HUES6 (cell line): ENCODE data around the gene SKP1.

Source experiments
- H3K27ac ChIP-seq: 2 replicates; pipeline ENCODE4 v1.7.0; 2013; ENCODE audit warnings: low read depth, mild to moderate bottlenecking, low read length, inconsistent platforms
- H3K27me3 ChIP-seq: 2 replicates; pipeline ENCODE4 v1.6.1; 2013; ENCODE audit warnings: low read length; ENCODE audit not compliant: control insufficient read depth, insufficient read depth
- H3K36me3 ChIP-seq: 2 replicates; pipeline ENCODE4 v1.6.1; 2013; ENCODE audit warnings: low read length; ENCODE audit not compliant: control insufficient read depth, insufficient read depth
- H3K4me1 ChIP-seq: 2 replicates; pipeline ENCODE4 v1.6.1; 2013; ENCODE audit warnings: low read length; ENCODE audit not compliant: control insufficient read depth, insufficient read depth
- H3K4me3 ChIP-seq: 2 replicates; pipeline ENCODE4 v1.5.1; 2013; ENCODE audit warnings: low read depth, low read length
- H3K9ac ChIP-seq: one replicate; pipeline ENCODE4 v1.6.1; 2013; ENCODE audit warnings: mild to moderate bottlenecking, low read length
- H3K9me3 ChIP-seq: 2 replicates; pipeline ENCODE4 v1.6.1; 2013; ENCODE audit warnings: low read depth, low read length; ENCODE audit not compliant: control insufficient read depth, insufficient read depth

Gene SKP1

DNA sequence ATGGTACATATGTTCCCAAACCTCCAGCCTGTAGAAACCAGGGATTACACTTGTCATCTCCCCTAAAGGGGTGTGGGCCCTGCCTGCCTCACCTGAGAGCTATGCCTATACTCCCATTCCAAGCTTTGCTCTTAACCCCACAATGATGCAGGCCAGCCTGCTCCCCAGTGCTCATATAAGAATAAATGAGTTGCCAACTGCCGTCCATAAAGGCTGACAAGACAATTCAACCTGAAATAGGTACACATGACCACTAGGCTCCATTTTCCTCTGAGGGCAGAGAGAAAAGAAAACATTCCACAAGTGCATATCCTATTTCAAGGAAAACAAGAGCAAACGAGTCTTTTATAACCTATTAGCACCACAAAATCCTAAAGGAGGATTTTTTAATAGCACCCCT is 28.4 kb downstream of the SKP1 start:
- Histone ChIP-seq H3K9ac (no peak overlapping the region), H3K4me1 (no peaks in the 10 kb centered on the region), H3K36me3 (peaks cover 89% of the 10 kb centered on the region), H3K27me3 (no peaks in the 10 kb centered on the region), H3K9me3 (no peaks in the 10 kb centered on the region), H3K4me3 (no peak overlapping the region), H3K27ac (no peak overlapping the region)

DNA sequence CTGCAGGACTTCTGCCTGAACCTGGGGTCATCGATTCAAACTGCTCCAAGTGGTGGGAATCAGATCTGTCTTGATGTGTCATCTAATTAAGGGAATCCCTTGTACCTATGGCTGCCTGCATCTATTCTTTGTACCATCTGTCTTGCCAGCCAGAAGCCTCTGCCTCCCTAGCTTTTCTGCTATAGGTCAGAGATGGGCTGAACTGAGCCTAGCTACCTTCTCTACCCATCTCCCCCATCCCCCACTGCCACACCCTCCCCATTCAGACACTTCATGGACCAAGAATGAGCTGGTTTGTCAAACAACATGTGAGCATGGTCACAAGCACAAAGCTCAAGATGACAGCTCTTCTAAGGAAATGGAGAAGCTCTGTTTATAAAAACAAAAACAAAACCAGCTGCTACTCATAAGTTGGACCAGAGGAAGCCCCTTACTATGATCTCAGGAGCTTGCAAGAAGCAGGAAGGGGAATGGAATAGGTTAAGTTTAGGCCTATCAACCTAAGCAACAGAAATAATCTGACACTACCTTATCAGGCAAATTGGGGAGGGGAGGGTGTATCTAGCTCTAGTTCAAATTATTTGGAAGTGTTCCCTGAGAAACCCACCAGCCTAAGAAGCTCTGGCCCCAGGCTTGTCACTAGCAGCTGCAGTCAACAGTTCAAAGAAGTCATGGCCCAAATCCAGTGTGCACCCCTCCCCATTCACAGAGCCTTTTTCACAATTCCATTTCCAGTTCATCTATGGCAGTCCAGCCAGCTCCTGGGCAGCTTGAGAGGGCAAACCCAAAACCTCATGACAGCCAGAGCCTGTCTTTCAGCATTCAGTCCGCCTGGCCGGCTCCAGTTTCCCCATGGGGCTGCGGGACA is 29.9 kb downstream of the SKP1 start:
- Histone ChIP-seq H3K4me3 (no peak overlapping the region), H3K9me3 (no peaks in the 10 kb centered on the region), H3K36me3 (peaks cover 90% of the 10 kb centered on the region), H3K9ac (no peak overlapping the region), H3K27me3 (no peaks in the 10 kb centered on the region), H3K4me1 (no peaks in the 10 kb centered on the region), H3K27ac (no peak overlapping the region)

DNA sequence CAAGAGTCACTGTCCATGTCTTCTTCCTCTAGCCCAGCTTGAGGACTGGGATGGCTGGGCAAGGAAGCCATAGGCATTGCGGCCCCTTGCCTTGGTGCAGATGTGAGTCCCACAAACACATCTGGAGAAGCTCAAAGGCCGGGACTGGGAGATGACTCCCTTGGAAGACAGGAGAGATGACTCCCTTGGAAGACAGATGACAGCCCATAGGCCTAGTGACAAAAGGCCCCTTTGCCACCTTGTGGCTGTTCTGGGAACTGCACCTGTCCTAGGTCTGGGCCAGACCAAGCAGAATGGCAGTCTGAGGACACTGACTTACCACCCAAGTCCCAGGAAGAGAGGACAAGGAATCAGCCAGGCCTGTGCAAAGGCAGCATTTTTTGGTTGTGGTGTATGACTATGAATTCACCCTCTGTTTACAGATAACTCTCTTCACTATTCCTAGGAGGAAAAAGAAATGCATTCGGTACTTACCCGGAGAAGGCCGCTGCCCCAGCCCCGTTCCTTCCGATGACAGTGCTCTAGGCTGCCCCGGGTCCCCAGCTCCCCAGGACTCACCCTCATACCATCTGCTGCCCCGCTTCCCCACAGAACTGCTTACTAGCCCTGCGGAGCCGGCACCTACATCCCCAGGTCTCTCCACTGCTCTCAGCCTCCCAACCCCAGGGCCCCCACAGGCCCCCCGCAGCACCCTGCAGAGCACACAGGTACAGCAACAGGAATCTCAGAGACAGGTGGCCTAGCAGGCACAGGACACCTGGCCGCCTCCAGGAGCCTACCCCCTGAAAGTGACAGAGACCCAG is 30.8 kb downstream of the SKP1 start:
- no peaks in the 10 kb centered on the region for H3K27me3 ChIP-seq
- no peaks in the 10 kb centered on the region for H3K9me3 ChIP-seq
- H3K4me3 ChIP-seq = no peak overlapping the region
- H3K36me3 ChIP-seq = peaks cover 91% of the 10 kb centered on the region
- H3K27ac ChIP-seq = no peak overlapping the region
- H3K9ac ChIP-seq = no peak overlapping the region
- peaks cover under 1% of the 10 kb centered on the region; the same call in 1 of the 2 replicates for H3K4me1 ChIP-seq

DNA sequence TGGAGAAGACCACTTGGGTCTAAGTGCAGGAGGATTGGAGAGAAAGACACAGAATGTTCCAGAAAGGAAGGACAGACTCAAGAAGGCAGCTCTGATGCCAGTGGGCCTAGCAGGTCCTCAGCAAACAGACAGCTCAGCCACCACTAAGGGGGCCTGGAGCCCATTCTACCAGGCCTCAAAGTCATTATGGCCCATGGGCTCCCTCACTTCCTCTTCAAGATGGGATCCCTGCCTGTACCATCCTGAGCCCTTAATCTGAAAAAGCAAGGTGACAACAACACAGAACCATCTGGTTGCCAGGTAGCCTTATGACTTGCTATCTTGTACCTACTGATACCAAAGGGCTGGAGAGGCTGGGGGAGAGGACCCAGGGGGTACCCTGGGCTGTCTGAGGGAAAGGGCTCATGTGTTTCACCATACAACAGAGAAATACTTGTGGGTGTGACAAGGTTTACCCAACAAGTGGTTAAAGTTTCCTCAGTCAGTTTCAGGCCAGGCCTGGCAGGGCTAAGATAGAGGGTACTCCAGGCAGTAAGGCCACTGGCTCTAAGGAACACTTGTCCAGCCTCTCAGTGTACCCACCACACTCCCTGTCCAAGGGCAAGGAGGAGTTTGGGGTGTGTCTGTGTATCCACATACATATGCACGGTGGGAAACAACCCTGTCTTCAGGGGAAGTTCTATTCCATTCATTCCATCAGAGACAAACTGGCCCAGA is 31.6 kb downstream of the SKP1 start:
- peaks cover 89% of the 10 kb centered on the region for H3K36me3 ChIP-seq
- no peak overlapping the region for H3K9ac ChIP-seq
- no peak overlapping the region for H3K27ac ChIP-seq
- no peaks in the 10 kb centered on the region for H3K9me3 ChIP-seq
- no peaks in the 10 kb centered on the region for H3K27me3 ChIP-seq
- H3K4me1 ChIP-seq = peaks cover 8% of the 10 kb centered on the region
- no peak overlapping the region for H3K4me3 ChIP-seq

DNA sequence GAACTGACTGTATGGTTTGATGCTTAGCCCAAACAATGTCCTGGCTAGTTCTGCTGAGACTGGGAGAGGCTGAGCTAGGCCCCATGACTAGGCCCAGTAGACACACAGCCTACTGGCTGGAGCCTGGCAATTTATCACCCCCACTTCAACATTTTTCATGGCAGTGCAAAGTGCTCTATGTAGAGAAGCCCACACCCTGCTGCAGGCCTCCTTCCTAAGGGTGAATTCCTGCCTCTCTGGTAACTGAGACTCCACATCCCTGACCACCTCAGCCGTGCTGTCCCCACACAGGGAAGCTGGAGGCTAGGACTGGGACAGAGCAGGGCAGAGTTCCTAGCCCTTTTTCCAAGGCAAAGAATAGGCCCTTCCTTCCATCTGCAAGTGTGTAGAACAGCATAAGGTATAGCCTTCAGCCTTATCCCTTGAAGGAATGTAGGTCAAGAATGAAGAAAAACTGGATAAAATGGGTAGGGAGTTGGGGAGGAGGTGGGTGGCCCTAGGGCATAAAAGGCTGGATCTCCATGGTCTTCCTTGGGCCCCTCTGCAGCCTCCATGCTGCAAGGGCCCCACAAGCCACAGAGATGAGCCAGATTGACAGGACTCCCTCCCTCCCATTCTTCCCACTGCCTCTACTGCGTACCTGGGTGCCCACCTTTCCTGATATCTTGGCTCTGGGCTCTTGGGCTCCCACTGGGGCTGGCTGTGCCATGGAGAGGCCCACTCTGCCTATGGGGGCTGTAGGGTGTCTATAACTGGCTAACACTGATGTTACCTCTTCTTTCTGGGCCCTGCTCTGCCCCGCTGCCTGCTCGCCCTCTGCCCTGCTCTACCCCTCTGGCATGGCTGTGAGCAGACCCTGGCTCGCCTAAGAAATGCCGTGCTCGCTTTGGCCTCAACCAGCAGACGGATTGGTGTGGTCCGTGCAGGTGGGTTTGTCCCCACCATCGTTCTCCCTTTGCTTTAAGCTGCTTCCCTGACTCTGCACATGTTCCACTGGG is 32.5 kb downstream of the SKP1 start:
- no peak overlapping the region for H3K9ac ChIP-seq
- H3K36me3 ChIP-seq = peaks cover 89% of the 10 kb centered on the region
- H3K9me3 ChIP-seq = no peaks in the 10 kb centered on the region
- H3K4me3 ChIP-seq = no peak overlapping the region
- H3K4me1 ChIP-seq = peaks cover 10% of the 10 kb centered on the region
- no peak overlapping the region for H3K27ac ChIP-seq
- no peaks in the 10 kb centered on the region for H3K27me3 ChIP-seq

DNA sequence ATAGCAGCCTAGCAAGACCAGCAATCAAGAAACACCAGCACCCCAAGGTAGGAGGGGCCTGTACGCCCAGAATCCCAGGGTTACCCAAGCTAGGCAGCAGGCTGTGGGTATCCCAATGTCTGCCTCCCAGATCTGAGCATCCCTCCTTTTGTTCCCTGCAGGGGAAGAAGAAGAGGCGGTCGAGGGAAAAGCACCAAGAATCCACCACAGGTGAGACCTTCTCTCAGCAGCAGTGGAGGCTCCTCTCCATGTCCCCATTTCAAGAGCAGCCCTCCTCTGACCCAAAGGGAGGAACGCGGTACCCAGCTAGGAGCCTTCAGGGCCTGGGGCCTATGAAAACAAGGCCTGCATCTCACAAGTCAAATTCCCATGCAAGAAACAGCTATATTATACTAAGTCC is 33.3 kb downstream of the SKP1 start:
- Histone ChIP-seq H3K9ac (no peak overlapping the region), H3K27ac (no peak overlapping the region), H3K36me3 (peaks cover 90% of the 10 kb centered on the region), H3K9me3 (no peaks in the 10 kb centered on the region), H3K4me1 (peaks cover 11% of the 10 kb centered on the region), H3K4me3 (no peak overlapping the region), H3K27me3 (no peaks in the 10 kb centered on the region)

DNA sequence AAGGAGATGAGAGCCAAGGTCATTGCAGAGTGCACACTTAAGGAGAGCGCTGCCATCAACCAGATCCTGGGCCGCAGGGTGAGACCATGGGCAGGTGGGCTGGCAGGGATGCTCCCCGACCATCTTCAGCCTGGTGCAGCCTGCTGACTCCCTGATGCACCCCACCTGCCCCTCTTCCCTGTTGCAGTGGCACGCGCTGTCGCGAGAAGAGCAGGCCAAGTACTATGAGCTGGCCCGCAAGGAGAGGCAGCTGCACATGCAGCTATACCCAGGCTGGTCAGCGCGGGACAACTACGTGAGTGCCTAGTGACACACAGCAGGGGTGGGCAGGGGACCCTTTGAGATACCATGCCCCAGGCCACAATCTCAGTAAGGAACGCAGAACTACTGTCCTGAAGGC is 33.9 kb downstream of the SKP1 start:
- Histone ChIP-seq H3K36me3 (peaks cover 90% of the 10 kb centered on the region), H3K27me3 (no peaks in the 10 kb centered on the region), H3K27ac (no peak overlapping the region), H3K9me3 (no peaks in the 10 kb centered on the region), H3K9ac (no peak overlapping the region), H3K4me1 (peaks cover 18% of the 10 kb centered on the region), H3K4me3 (no peak overlapping the region)

DNA sequence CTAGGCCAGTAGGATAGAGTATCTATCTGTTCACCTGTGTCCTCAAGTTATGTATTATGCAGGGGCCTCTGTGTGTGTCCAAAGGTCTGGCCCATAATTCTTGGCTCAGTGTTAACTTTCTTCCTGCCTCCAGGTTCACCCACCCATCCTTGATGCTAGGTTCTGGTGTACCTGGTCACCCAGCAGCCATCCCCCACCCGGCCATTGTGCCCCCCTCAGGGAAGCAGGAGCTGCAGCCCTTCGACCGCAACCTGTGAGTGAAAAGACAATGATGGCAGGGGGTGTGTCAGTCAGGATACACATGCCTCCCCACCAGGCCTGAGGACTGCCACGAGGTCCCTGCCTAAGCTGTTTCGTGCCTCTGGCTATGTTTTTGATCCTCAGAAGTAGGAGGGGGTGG is 34.7 kb downstream of the SKP1 start:
- Histone ChIP-seq H3K4me1 (peaks cover 23% of the 10 kb centered on the region), H3K36me3 (peaks cover 86% of the 10 kb centered on the region), H3K27ac (no peak overlapping the region), H3K4me3 (no peak overlapping the region), H3K27me3 (no peaks in the 10 kb centered on the region), H3K9me3 (no peaks in the 10 kb centered on the region), H3K9ac (no peak overlapping the region)

DNA sequence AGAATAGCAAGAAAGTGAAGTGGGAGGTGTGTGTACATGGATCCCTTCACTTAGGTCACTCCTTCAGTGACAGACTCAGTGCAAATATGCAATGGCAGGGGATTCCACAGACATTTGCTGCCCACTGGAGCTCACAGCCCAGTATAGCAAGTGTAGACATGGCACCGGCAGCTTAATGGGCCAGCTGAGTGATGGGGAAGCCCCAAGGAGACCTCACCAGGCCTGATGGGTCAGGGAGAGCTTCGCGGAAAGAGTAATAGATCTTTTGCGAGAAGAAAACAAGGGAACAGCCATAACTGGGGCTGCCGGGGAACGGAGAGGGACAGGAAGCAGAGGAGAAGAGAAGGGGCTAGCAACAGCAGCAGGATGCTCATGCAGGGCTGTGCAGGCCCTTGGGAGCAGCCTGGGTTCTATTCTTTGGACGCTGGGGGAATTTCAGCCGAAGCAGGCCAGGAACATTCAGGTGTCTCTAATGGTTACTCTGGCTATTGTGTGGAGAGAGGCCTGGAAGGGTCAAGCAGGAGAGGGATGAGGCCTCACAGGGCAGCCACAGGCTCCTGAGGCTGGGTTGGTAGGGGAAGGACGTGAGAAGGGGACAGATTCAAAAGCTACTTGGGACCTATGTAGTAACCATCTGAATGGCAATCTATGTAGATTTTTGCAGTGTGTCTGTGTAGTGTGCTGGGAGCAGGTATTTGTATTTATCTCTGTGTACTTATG is 35.3 kb downstream of the SKP1 start:
- no peaks in the 10 kb centered on the region for H3K9me3 ChIP-seq

More for the DNA sequence above, 35.3 kb downstream of the SKP1 start:
- Histone ChIP-seq H3K4me1 (peaks cover 23% of the 10 kb centered on the region), H3K36me3 (peaks cover 84% of the 10 kb centered on the region), H3K9ac (no peak overlapping the region), H3K27ac (0 out of 2 replicates have a peak overlapping the region, but pooled peaks have one; percentile 2), H3K27me3 (no peaks in the 10 kb centered on the region), H3K4me3 (no peak overlapping the region)
